HCEC 1CT (cell line): Measurements from ENCODE around the gene MAST1.
"Not testable (repeated sequence)": the region's sequence is repeated elsewhere in the genome, so short reads cannot be mapped to it uniquely, and the experiment has no call there.

Experiments used
- DNase-seq: peaks from one replicate; pipeline ENCODE4 v3.0.0-alpha.2; 2017

The MAST1 gene

GRCh38 chr19:12899891-12900518 is 61.7 kb downstream of the MAST1 start:
- DNase-seq = no peak

GRCh38 chr19:12907166-12907565 is 68.9 kb downstream of the MAST1 start:
- DNase-seq = no peak

GRCh38 chr19:12912571-12912970 is 74.3 kb downstream of the MAST1 start:
- DNase-seq = no peak

GRCh38 chr19:12913011-12913561 is 74.8 kb downstream of the MAST1 start:
- DNase-seq = peak; percentile 52

GRCh38 chr19:12913851-12914690 is 75.8 kb downstream of the MAST1 start:
- no peak for DNase-seq

GRCh38 chr19:12915860-12916259 is 77.5 kb downstream of the MAST1 start:
- not testable (repeated sequence) for DNase-seq

- no peak for DNase-seq
Observed at GRCh38 chr19:12918253-12918652, 79.9 kb downstream of the MAST1 start.

- DNase-seq = no peak
Observed at GRCh38 chr19:12921047-12921446, 82.7 kb downstream of the MAST1 start.

- DNase-seq = no peak
Observed at GRCh38 chr19:12922959-12923358, 84.6 kb downstream of the MAST1 start.
